Activated naive CD4-positive, alpha-beta T cell treated with anti-CD3 and anti-CD28 coated beads, Interleukin-2, amount 50 U/mL, for 16 hours (primary cell): ENCODE measurements around the gene ATP23.

Source experiments
- DNase-seq: peaks from one replicate; pipeline ENCODE4 v3.0.0-alpha.2; 2020

ATP23 gene

GRCh38 chr12:57909056-57909455 is 32.3 kb upstream of the ATP23 start:
- DNase-seq: no peak

- no peak for DNase-seq
These were observed 31.8 kb upstream of the ATP23 start for GRCh38 chr12:57909611-57910010.

- no peak for DNase-seq
These were observed 23.2 kb upstream of the ATP23 start for GRCh38 chr12:57918147-57918546.

- no peak for DNase-seq
These were observed 14.3 kb upstream of the ATP23 start for GRCh38 chr12:57927086-57927485.

GRCh38 chr12:57929092-57929830 is 12.1 kb upstream of the ATP23 start:
- no peak for DNase-seq

- no peak for DNase-seq
These were observed 6.5 kb upstream of the ATP23 start for GRCh38 chr12:57934819-57935218.

GRCh38 chr12:57935331-57935730 is 6.0 kb upstream of the ATP23 start:
- no peak for DNase-seq

GRCh38 chr12:57935839-57936512 is 5.4 kb upstream of the ATP23 start:
- peak; percentile 84 for DNase-seq

GRCh38 chr12:57936513-57936883 is 4.9 kb upstream of the ATP23 start:
- no peak for DNase-seq

- no peak for DNase-seq
These were observed 2.1 kb upstream of the ATP23 start for GRCh38 chr12:57939291-57939690.

- DNase-seq: no peak
These were observed 1.1 kb upstream of the ATP23 start for GRCh38 chr12:57940052-57940914.

GRCh38 chr12:57940915-57941164 is 527 bp upstream of the ATP23 start:
- no peak for DNase-seq

- no peak for DNase-seq
These were observed 2.2 kb downstream of the ATP23 start for GRCh38 chr12:57943438-57944080.

- DNase-seq: no peak
These were observed 3.1 kb downstream of the ATP23 start for GRCh38 chr12:57944313-57945023.

- DNase-seq: no peak
These were observed 11.4 kb downstream of the ATP23 start for GRCh38 chr12:57952766-57953165.

- no peak for DNase-seq
These were observed 13.4 kb downstream of the ATP23 start for GRCh38 chr12:57954768-57955167.

- no peak for DNase-seq
These were observed 16.8 kb downstream of the ATP23 start for GRCh38 chr12:57958061-57958657.

GRCh38 chr12:57964421-57964820 is 23.1 kb downstream of the ATP23 start:
- DNase-seq: no peak

- no peak for DNase-seq
These were observed 24.4 kb downstream of the ATP23 start for GRCh38 chr12:57965766-57966165.

GRCh38 chr12:57966536-57966935 is 25.2 kb downstream of the ATP23 start:
- no peak for DNase-seq

GRCh38 chr12:57983146-57983857 is 41.9 kb downstream of the ATP23 start:
- no peak for DNase-seq
